GM10847 (cell line): ENCODE results near the gene CREG2.

ENCODE experiments used
- POLR2A ChIP-seq: IDR thresholded peaks from 2 replicates; pipeline ENCODE4 v1.6.1; 2011; ENCODE audit not compliant: insufficient read length; ENCODE audit errors: extremely low read depth

The CREG2 gene

DNA sequence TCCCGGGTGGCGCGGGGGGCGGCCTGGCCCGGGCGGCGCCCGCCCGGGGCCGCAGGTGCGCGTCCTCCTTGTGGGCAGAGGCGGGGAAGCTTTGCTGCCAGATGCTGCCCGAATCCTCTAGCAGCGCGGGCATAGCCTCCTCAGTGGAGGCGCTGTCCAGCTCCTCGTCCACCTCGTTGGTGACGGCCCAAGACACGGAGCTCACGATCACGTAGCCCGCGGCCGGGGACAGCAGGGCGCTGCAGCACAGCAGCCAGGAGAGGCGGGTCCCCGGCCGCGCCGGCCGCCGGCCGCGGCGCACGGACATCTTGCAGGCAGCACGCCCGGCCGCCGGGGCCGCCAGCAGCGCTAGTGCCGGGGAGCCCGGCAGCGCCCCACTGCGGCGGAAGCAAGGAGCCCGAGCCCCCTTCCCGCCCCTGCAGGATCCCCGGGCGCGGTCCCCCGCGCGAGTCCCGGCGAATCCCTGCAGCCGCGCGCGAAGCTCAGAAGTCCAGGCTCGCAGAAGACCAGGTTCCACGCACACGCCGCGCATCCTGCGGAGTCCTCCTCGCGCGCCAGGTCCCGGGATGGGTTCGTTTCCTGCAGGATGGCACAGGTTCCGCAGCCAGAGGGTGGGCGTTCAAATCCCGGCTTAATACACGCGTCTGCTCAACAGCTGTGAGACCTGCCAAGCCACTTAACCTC, at the start of gene CREG2:
Gene CREG2, minus strand, starts transcription at position 353 of the 684 bp plus-strand sequence. Its CDS starts 46 bp downstream, at position 307.
- TF ChIP-seq POLR2A, result no peak

GRCh38 chr2:101435001-101435862, 47.9 kb upstream of the CREG2 start:
- no peak for TF ChIP-seq POLR2A

DNA sequence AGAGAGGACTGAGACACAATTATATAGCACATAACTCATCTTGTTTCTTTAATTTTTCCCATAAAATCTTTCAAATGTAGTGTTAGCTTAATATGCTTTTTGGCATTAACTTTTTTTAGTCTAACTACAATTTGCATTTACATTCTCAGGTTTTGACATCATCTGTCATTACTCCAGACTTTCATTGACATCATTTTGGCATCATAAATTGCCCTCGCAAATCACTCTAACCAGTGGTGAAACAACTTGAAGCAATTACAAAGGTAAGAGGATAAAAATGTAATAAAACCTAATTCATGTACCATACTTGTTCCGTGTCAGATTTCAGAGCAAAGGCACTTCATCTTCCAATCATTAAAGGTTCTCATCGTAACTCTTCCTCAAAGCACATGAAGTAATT, 46.2 kb upstream of the CREG2 start:
- TF ChIP-seq POLR2A, result no peak

GRCh38 chr2:101432411-101433181, 45.3 kb upstream of the CREG2 start:
- no peak for TF ChIP-seq POLR2A

DNA sequence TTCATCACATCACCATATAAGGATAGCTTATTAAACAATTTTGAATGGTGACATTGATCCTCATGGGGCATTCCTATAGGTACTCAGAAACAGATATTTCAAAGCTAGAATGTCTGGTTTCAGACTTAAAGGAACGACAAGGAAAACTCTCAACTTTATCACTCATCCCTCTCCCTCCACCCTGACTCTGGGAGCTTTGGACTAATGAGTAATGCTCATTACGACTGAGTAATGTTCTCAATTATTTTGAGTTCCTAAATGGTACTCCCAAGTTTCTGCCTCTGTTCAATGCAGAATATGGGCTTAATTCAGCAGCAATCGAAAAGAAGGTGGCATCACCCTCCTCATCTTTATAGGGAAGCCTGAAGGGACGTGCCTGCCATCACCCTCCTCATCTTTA, 44.2 kb upstream of the CREG2 start:
- TF ChIP-seq POLR2A, result no peak

- TF ChIP-seq POLR2A, result no peak
Observed at GRCh38 chr2:101430156-101430555, 42.9 kb upstream of the CREG2 start.

DNA sequence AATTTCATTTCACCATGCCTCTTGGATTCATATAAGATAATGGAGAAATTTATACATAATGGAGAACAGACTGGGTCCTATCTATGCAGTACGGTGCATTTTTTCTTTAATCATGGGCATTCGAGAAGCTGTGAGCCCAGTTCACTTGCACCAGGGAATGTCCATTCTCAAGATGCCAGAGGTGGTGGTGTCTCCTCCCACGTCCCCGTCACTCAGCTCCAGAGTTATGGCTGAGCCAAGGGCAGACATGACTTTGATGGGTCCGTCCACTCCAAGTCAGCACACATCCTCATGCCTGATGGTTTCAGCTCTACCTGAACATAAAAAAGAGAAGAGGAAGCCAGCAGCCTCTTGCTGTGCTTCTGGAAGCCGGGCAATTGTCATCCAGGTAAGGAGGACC, 42.1 kb upstream of the CREG2 start:
- TF ChIP-seq POLR2A, result no peak

- TF ChIP-seq POLR2A, result no peak
Observed at GRCh38 chr2:101428422-101429176, 41.3 kb upstream of the CREG2 start.

DNA sequence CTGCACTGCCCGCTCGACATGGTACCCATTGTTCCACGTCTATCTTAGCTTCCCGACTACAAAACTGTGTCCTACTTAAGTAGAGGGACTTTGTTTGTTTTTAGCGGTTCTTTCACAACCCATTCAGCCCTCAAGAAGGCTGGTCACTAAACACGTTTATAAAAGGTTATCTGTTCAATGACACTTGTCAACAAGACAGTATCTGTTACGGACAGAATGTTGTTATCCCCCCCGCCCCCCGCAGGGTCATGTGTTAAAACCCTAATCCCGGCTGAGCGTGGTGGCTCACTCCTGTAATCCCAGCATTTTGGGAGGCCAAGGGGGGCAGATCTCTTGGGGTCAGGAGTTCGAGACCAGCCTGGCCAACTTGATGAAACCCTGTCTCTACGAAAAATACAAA, 40.4 kb upstream of the CREG2 start:
- no peak for TF ChIP-seq POLR2A

GRCh38 chr2:101427240-101427639, 39.9 kb upstream of the CREG2 start:
- no peak for TF ChIP-seq POLR2A

DNA sequence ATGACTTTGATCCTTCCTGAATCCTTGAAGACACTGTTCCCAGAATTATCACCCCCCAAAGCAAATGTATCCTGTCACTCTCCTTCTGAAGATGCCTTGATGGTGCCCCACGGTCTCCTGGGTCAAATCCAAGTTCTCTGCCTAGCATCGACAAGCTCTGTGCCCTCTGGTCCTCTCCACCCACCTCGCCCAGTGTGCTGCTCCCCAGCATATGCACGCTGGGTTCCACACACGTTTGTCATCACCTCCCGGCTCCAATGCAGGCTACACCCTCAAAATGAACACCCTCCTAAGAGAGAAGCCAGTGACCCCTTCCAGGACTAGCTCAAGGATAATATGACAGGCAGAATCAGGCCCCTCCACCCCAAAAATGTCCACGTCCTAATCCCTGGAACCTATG, 39.5 kb upstream of the CREG2 start:
- no peak for TF ChIP-seq POLR2A

GRCh38 chr2:101420623-101421022, 33.3 kb upstream of the CREG2 start:
- no peak for TF ChIP-seq POLR2A

DNA sequence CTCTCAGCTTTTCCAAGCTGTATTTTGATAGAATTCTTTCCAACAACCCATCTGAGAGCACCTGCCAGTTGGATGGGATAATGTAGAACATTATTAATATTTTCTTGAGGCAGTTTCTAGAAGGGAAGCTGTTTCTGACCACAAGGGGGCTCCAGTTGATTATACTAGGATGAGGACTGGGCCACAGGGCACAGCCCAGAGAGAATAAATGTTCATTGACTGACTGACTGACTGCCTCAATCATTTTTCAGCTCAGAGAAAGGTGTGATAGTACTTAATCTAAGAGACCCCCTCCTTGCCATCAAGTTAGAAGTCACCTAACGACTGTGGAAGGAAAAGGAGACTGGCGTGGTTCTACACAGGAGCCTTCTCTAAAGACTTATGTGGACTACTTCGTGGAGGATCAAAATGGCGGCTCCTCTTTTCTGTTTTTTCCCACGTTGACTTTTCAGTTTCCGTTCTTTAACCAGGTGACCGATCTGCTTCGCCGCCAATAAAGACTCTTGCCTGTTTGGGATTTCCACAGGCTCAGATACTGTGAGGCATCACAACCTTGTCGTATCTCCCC, 31.9 kb upstream of the CREG2 start:
- TF ChIP-seq POLR2A, result no peak

- TF ChIP-seq POLR2A, result no peak
Observed at GRCh38 chr2:101418460-101419095, 31.3 kb upstream of the CREG2 start.
